ENCODE measurements around the gene LRRN2. TPM values are rescaled to one million over a fixed set of nuclear protein-coding genes. Genes with fewer than 3 reads are reported as not detected.

The LRRN2 gene
- total RNA-seq, 1 donor from 2014 or later = 4.9 TPM

GRCh38 chr1:204599596-204599995, 85.9 kb downstream of the LRRN2 start:
- H3K9ac ChIP-seq (ENCODE audit: low read length) = no peak overlapping the region
- Mint-ChIP-seq H3K36me3 (ENCODE audit: low read depth, unreplicated experiment) (no peaks in the 10 kb centered on the region), H3K27ac (ENCODE audit: unreplicated experiment) (no peak overlapping the region), H3K27me3 (ENCODE audit: low read depth, unreplicated experiment) (peaks cover 35% of the 10 kb centered on the region), H3K4me1 (ENCODE audit: low read depth, unreplicated experiment) (no peaks in the 10 kb centered on the region), H3K4me3 (ENCODE audit: unreplicated experiment) (no peak overlapping the region), H3K9me3 (ENCODE audit: unreplicated experiment) (no peaks in the 10 kb centered on the region)
- H3K27ac ChIP-seq (ENCODE audit: low read depth, low read length) = no peak overlapping the region
- FAIRE-seq = no peak
- no peak for TF ChIP-seq EZH2 (IDR thresholded peaks at IDR 0.05; ENCODE audit: insufficient read depth, low read length)
- TF ChIP-seq CTCF (IDR thresholded peaks at IDR 0.05; ENCODE audit: insufficient read depth, low read depth, low read length) = no peak
- DNase-seq (ENCODE audit: low read depth) = no peak
- H3K4me1 ChIP-seq (ENCODE audit: insufficient read depth, low read length) = no peaks in the 10 kb centered on the region
- no peak overlapping the region for H2AFZ ChIP-seq (ENCODE audit: low read depth, low read length)
- no peaks in the 10 kb centered on the region for H4K20me1 ChIP-seq (ENCODE audit: insufficient read depth, low read length)
- no peak overlapping the region for H3K4me3 ChIP-seq (ENCODE audit: insufficient read depth, low read depth, low read length)
- no peaks in the 10 kb centered on the region for H3K36me3 ChIP-seq (ENCODE audit: insufficient read depth, low read length)
- H3K27me3 ChIP-seq (ENCODE audit: insufficient read depth, low read length) = peaks cover 9% of the 10 kb centered on the region
- H3K79me2 ChIP-seq (ENCODE audit: insufficient read depth, low read length) = no peaks in the 10 kb centered on the region
- no peak overlapping the region for H3K4me2 ChIP-seq (ENCODE audit: low read length)
- no peaks in the 10 kb centered on the region for H3K9me3 ChIP-seq (ENCODE audit: insufficient read depth, low read depth, low read length)

GRCh38 chr1:204599098-204599497, 86.4 kb downstream of the LRRN2 start:
- Histone ChIP-seq H3K4me3 (ENCODE audit: insufficient read depth, low read depth, low read length) (no peak overlapping the region), H4K20me1 (ENCODE audit: insufficient read depth, low read length) (no peaks in the 10 kb centered on the region), H2AFZ (ENCODE audit: low read depth, low read length) (no peak overlapping the region), H3K79me2 (ENCODE audit: insufficient read depth, low read length) (no peaks in the 10 kb centered on the region), H3K9ac (ENCODE audit: low read length) (no peak overlapping the region), H3K27ac (ENCODE audit: low read depth, low read length) (no peak overlapping the region), H3K4me2 (ENCODE audit: low read length) (no peak overlapping the region), H3K4me1 (ENCODE audit: insufficient read depth, low read length) (no peaks in the 10 kb centered on the region), H3K27me3 (ENCODE audit: insufficient read depth, low read length) (peaks cover 9% of the 10 kb centered on the region), H3K36me3 (ENCODE audit: insufficient read depth, low read length) (no peaks in the 10 kb centered on the region), H3K9me3 (ENCODE audit: insufficient read depth, low read depth, low read length) (no peaks in the 10 kb centered on the region)
- Mint-ChIP-seq H3K27me3 (ENCODE audit: low read depth, unreplicated experiment) (peaks cover 35% of the 10 kb centered on the region), H3K27ac (ENCODE audit: unreplicated experiment) (no peak overlapping the region), H3K4me3 (ENCODE audit: unreplicated experiment) (no peak overlapping the region), H3K4me1 (ENCODE audit: low read depth, unreplicated experiment) (no peaks in the 10 kb centered on the region), H3K36me3 (ENCODE audit: low read depth, unreplicated experiment) (no peaks in the 10 kb centered on the region), H3K9me3 (ENCODE audit: unreplicated experiment) (no peaks in the 10 kb centered on the region)
- DNase-seq (ENCODE audit: low read depth) (no peak), FAIRE-seq (no peak)
- no peak for TF ChIP-seq CTCF (IDR thresholded peaks at IDR 0.05; ENCODE audit: insufficient read depth, low read depth, low read length)
- no peak for TF ChIP-seq EZH2 (IDR thresholded peaks at IDR 0.05; ENCODE audit: insufficient read depth, low read length)

- H3K27ac Mint-ChIP-seq (ENCODE audit: unreplicated experiment) = no peak overlapping the region
- no peaks in the 10 kb centered on the region for H3K36me3 Mint-ChIP-seq (ENCODE audit: low read depth, unreplicated experiment)
These were observed 87.1 kb downstream of the LRRN2 start for GRCh38 chr1:204598319-204598969.

More at GRCh38 chr1:204598319-204598969, 87.1 kb downstream of the LRRN2 start:
- Histone ChIP-seq H3K27ac (ENCODE audit: low read depth, low read length) (no peak overlapping the region), H2AFZ (ENCODE audit: low read depth, low read length) (no peak overlapping the region), H3K4me2 (ENCODE audit: low read length) (no peak overlapping the region), H3K27me3 (ENCODE audit: insufficient read depth, low read length) (peaks cover 9% of the 10 kb centered on the region), H3K9ac (ENCODE audit: low read length) (no peak overlapping the region), H3K4me3 (ENCODE audit: insufficient read depth, low read depth, low read length) (no peak overlapping the region), H3K9me3 (ENCODE audit: insufficient read depth, low read depth, low read length) (no peaks in the 10 kb centered on the region), H3K4me1 (ENCODE audit: insufficient read depth, low read length) (no peaks in the 10 kb centered on the region), H3K36me3 (ENCODE audit: insufficient read depth, low read length) (no peaks in the 10 kb centered on the region), H4K20me1 (ENCODE audit: insufficient read depth, low read length) (no peaks in the 10 kb centered on the region), H3K79me2 (ENCODE audit: insufficient read depth, low read length) (no peaks in the 10 kb centered on the region)
- Mint-ChIP-seq H3K4me1 (ENCODE audit: low read depth, unreplicated experiment) (no peaks in the 10 kb centered on the region), H3K4me3 (ENCODE audit: unreplicated experiment) (no peak overlapping the region), H3K9me3 (ENCODE audit: unreplicated experiment) (no peaks in the 10 kb centered on the region), H3K27me3 (ENCODE audit: low read depth, unreplicated experiment) (peaks cover 36% of the 10 kb centered on the region)
- TF ChIP-seq CTCF (IDR thresholded peaks at IDR 0.05; ENCODE audit: insufficient read depth, low read depth, low read length) (no peak), EZH2 (IDR thresholded peaks at IDR 0.05; ENCODE audit: insufficient read depth, low read length) (no peak)
- DNase-seq (ENCODE audit: low read depth) (no peak), FAIRE-seq (no peak)

Measured in astrocyte (in vitro differentiated cells and primary cell).